ENCODE results near the gene MCHR1. TPM values are rescaled to one million over a fixed set of nuclear protein-coding genes. Genes with fewer than 3 reads are reported as not detected.
A peak's percentile ranks its signal among the peaks of the same experiment; 100 is the strongest.

Gene MCHR1
- polyA plus RNA-seq, 1 donor (not counting 4 experiments of a cell fraction or from before 2014, with no cell fraction given): 0.12 TPM

- Histone ChIP-seq H3K4me2 (ENCODE audit: control insufficient read depth, extremely low read depth, insufficient read depth, low read depth, low read length) (no peak overlapping the region), H3K4me3 (ENCODE audit: control insufficient read depth in 2 of 3, extremely low read depth in 1 of 3, insufficient read depth in 2 of 3, low read depth in 1 of 3, low read length in 3 of 3) (no peak overlapping the region), H3K4me1 (ENCODE audit: control insufficient read depth, extremely low read depth, insufficient read depth, low read length) (peaks cover 16% of the 10 kb centered on the region), H3K27ac (ENCODE audit: control insufficient read depth, insufficient read depth, low read length) (no peak overlapping the region), H3K79me2 (ENCODE audit: control insufficient read depth, insufficient read depth, low read length) (no peaks in the 10 kb centered on the region), H4K20me1 (ENCODE audit: control insufficient read depth, extremely low read depth, insufficient read depth, low read length) (no peaks in the 10 kb centered on the region), H3K27me3 (ENCODE audit: control insufficient read depth, extremely low read depth, insufficient read depth, low read length) (peaks cover 6% of the 10 kb centered on the region), H3K9me3 (ENCODE audit: control insufficient read depth, low read depth, low read length) (no peaks in the 10 kb centered on the region), H3K36me3 (ENCODE audit: control insufficient read depth in 2 of 2, extremely low read depth in 1 of 2, insufficient read depth in 2 of 2, low read length in 2 of 2) (no peaks in the 10 kb centered on the region), H3K9ac (ENCODE audit: control insufficient read depth, extremely low read depth, insufficient read depth, low read length) (no peak overlapping the region), H3K9me1 (ENCODE audit: control insufficient read depth, extremely low read depth, insufficient read depth, low read length) (no peaks in the 10 kb centered on the region), H2AFZ (ENCODE audit: control insufficient read depth, low read length) (peak overlapping the region; percentile 16)
- DNase-seq (ENCODE audit: low read depth, low spot score) (no peak), FAIRE-seq (no peak)
- TF ChIP-seq CTCF (optimal IDR thresholded peaks at IDR 0.05 in 1 of 3, IDR thresholded peaks at IDR 0.05 in 1 of 3, conservative IDR thresholded peaks at IDR 0.05 in 1 of 3; ENCODE audit: extremely low read depth in 1 of 3, insufficient read depth in 2 of 3, low read length in 3 of 3) (no peak), EZH2 (IDR thresholded peaks at IDR 0.05; ENCODE audit: low read length) (no peak)
- dilution Hi-C loops (cut with MboI; ENCODE audit: extremely low pct_ligation_motif_present, low sequenced_read_pairs): no loop called here
Measured at GRCh38 chr22:40709752-40710413, 30.6 kb downstream of the MCHR1 start.

- H3K9me1 ChIP-seq (ENCODE audit: control insufficient read depth, extremely low read depth, insufficient read depth, low read length): no peaks in the 10 kb centered on the region
- no peaks in the 10 kb centered on the region for H3K79me2 ChIP-seq (ENCODE audit: control insufficient read depth, insufficient read depth, low read length)
- H2AFZ ChIP-seq (ENCODE audit: control insufficient read depth, low read length): no peak overlapping the region
- H3K36me3 ChIP-seq (ENCODE audit: control insufficient read depth in 2 of 2, extremely low read depth in 1 of 2, insufficient read depth in 2 of 2, low read length in 2 of 2): no peaks in the 10 kb centered on the region
- DNase-seq (ENCODE audit: low read depth, low spot score) (no peak), FAIRE-seq (no peak)
- H3K27ac ChIP-seq (ENCODE audit: control insufficient read depth, insufficient read depth, low read length): no peak overlapping the region
- no peak overlapping the region for H3K4me3 ChIP-seq (ENCODE audit: control insufficient read depth in 2 of 3, extremely low read depth in 1 of 3, insufficient read depth in 2 of 3, low read depth in 1 of 3, low read length in 3 of 3)
- TF ChIP-seq EZH2 (IDR thresholded peaks at IDR 0.05; ENCODE audit: low read length) (no peak), CTCF (optimal IDR thresholded peaks at IDR 0.05 in 1 of 3, IDR thresholded peaks at IDR 0.05 in 1 of 3, conservative IDR thresholded peaks at IDR 0.05 in 1 of 3; ENCODE audit: extremely low read depth in 1 of 3, insufficient read depth in 2 of 3, low read length in 3 of 3) (no peak)
- H3K4me1 ChIP-seq (ENCODE audit: control insufficient read depth, extremely low read depth, insufficient read depth, low read length): peaks cover 16% of the 10 kb centered on the region
- no peak overlapping the region for H3K9ac ChIP-seq (ENCODE audit: control insufficient read depth, extremely low read depth, insufficient read depth, low read length)
- H4K20me1 ChIP-seq (ENCODE audit: control insufficient read depth, extremely low read depth, insufficient read depth, low read length): no peaks in the 10 kb centered on the region
- H3K9me3 ChIP-seq (ENCODE audit: control insufficient read depth, low read depth, low read length): no peaks in the 10 kb centered on the region
- dilution Hi-C loops (cut with MboI; ENCODE audit: extremely low pct_ligation_motif_present, low sequenced_read_pairs): no loop called here
- peaks cover 6% of the 10 kb centered on the region for H3K27me3 ChIP-seq (ENCODE audit: control insufficient read depth, extremely low read depth, insufficient read depth, low read length)
- no peak overlapping the region for H3K4me2 ChIP-seq (ENCODE audit: control insufficient read depth, extremely low read depth, insufficient read depth, low read depth, low read length)
Measured at GRCh38 chr22:40712311-40712710, 33.0 kb downstream of the MCHR1 start.

All from keratinocyte (primary cell).